H9 (cell line): ENCODE results near the gene RFFL. TPM values are rescaled to one million over a fixed set of nuclear protein-coding genes. Genes with fewer than 3 reads are reported as not detected.
"Not testable (repeated sequence)": the region's sequence is repeated elsewhere in the genome, so short reads cannot be mapped to it uniquely, and the experiment has no call there.

Experiments used
- DNase-seq: peaks from one replicate; pipeline ENCODE4 v3.0.0-alpha.2; 2017
- H2AFZ ChIP-seq: one replicate; pipeline ENCODE4 v1.6.1; 2013; ENCODE audit warnings: mild to moderate bottlenecking, low read length, control low read depth, moderate library complexity
- H2AK5ac ChIP-seq: 2 replicates; pipeline ENCODE4 v1.6.1; 2013; ENCODE audit warnings: low read length, control low read depth, mixed read lengths; ENCODE audit not compliant: insufficient read length
- H2BK120ac ChIP-seq: one replicate; pipeline ENCODE4 v1.6.1; 2013; ENCODE audit warnings: low read depth, mild to moderate bottlenecking, low read length, control low read depth, inconsistent platforms; ENCODE audit not compliant: poor library complexity, severe bottlenecking
- H2BK12ac ChIP-seq: 2 replicates; pipeline ENCODE4 v1.6.1; 2013; ENCODE audit warnings: low read length, control low read depth, mixed read lengths, low read depth; ENCODE audit not compliant: insufficient read length
- H2BK15ac ChIP-seq: 2 replicates; pipeline ENCODE4 v1.6.1; 2013; ENCODE audit warnings: low read depth, low read length, control low read depth
- H2BK20ac ChIP-seq: one replicate; pipeline ENCODE4 v1.6.1; 2013; ENCODE audit warnings: low read depth, mild to moderate bottlenecking, low read length, control low read depth, inconsistent platforms; ENCODE audit not compliant: poor library complexity, severe bottlenecking
- H2BK5ac ChIP-seq: 2 replicates; pipeline ENCODE4 v1.6.1; 2013; ENCODE audit warnings: low read length, control low read depth, mixed read lengths; ENCODE audit not compliant: insufficient read length
- H3K14ac ChIP-seq: 2 replicates; pipeline ENCODE4 v1.6.1; 2013; ENCODE audit warnings: low read length, control low read depth; ENCODE audit not compliant: insufficient read depth
- H3K18ac ChIP-seq: 2 replicates; pipeline ENCODE4 v1.6.1; 2013; ENCODE audit warnings: low read depth, mild to moderate bottlenecking, mixed read lengths, low read length, control low read depth; ENCODE audit not compliant: insufficient read length
- H3K23ac ChIP-seq: 2 replicates; pipeline ENCODE4 v1.6.1; 2013; ENCODE audit warnings: low read length, control low read depth, mixed read lengths, low read depth; ENCODE audit not compliant: insufficient read length
- H3K23me2 ChIP-seq: 2 replicates; pipeline ENCODE4 v1.6.1; 2013; ENCODE audit warnings: low read depth, mild to moderate bottlenecking, mixed read lengths, low read length, control low read depth; ENCODE audit not compliant: insufficient read length, poor library complexity, severe bottlenecking
- H3K27ac ChIP-seq: 2 replicates; pipeline ENCODE4 v1.5.1; 2013; ENCODE audit warnings: low read length, control low read depth, mixed read lengths, low read depth; ENCODE audit not compliant: insufficient read length
- H3K27me3 ChIP-seq: 2 replicates; pipeline ENCODE4 v1.6.1; 2013; ENCODE audit warnings: low read length, control low read depth, inconsistent platforms; ENCODE audit not compliant: insufficient read depth
- H3K4ac ChIP-seq: 2 replicates; pipeline ENCODE4 v1.6.1; 2013; ENCODE audit warnings: low read depth, mild to moderate bottlenecking, control low read depth, inconsistent platforms, low read length, moderate library complexity
- H3K4me1 ChIP-seq: 2 replicates; pipeline ENCODE4 v1.6.1; 2013; ENCODE audit warnings: low read length, control low read depth, inconsistent platforms; ENCODE audit not compliant: insufficient read depth
- H3K4me2 ChIP-seq: 2 replicates; pipeline ENCODE4 v1.6.1; 2013; ENCODE audit warnings: low read length, control low read depth, mixed read lengths; ENCODE audit not compliant: insufficient read length, insufficient read depth
- H3K56ac ChIP-seq: 2 replicates; pipeline ENCODE4 v1.6.1; 2013; ENCODE audit warnings: low read depth, mild to moderate bottlenecking, mixed read lengths, low read length, control low read depth; ENCODE audit not compliant: insufficient read length
- H3K79me1 ChIP-seq: 2 replicates; pipeline ENCODE4 v1.6.1; 2013; ENCODE audit warnings: low read depth, mild to moderate bottlenecking, moderate library complexity, low read length, control low read depth, inconsistent platforms; ENCODE audit not compliant: insufficient read depth, poor library complexity, severe bottlenecking
- H3K79me2 ChIP-seq: 2 replicates; pipeline ENCODE4 v1.6.1; 2013; ENCODE audit warnings: low read length, control low read depth, inconsistent platforms; ENCODE audit not compliant: insufficient read depth
- H3K9ac ChIP-seq: 2 replicates; pipeline ENCODE4 v1.6.1; 2013; ENCODE audit warnings: low read length, control low read depth, mixed read lengths; ENCODE audit not compliant: insufficient read length; ENCODE audit errors: extremely low read depth
- H3K9me3 ChIP-seq: one replicate; pipeline ENCODE4 v1.6.1; 2013; ENCODE audit warnings: low read depth, low read length, inconsistent platforms; ENCODE audit not compliant: control insufficient read depth
- H3T11ph ChIP-seq: one replicate; pipeline ENCODE4 v1.6.1; 2013; ENCODE audit warnings: mild to moderate bottlenecking, low read length, control low read depth, inconsistent platforms
- H4K20me1 ChIP-seq: one replicate; pipeline ENCODE4 v1.6.1; 2013; ENCODE audit not compliant: control insufficient read depth, insufficient read length, insufficient read depth
- H4K5ac ChIP-seq: 2 replicates; pipeline ENCODE4 v1.6.1; 2013; ENCODE audit warnings: low read depth, mild to moderate bottlenecking, mixed read lengths, low read length, control low read depth; ENCODE audit not compliant: insufficient read length
- H4K8ac ChIP-seq: replicated peaks from 2 replicates; pipeline ENCODE4 v1.6.1; 2013; ENCODE audit warnings: low read length, control low read depth, mixed read lengths, low read depth; ENCODE audit not compliant: insufficient read length
- H4K91ac ChIP-seq: 2 replicates; pipeline ENCODE4 v1.6.1; 2013; ENCODE audit warnings: low read depth, mild to moderate bottlenecking, moderate library complexity, mixed read lengths, low read length, control low read depth; ENCODE audit not compliant: insufficient read length
- H3K27ac Mint-ChIP-seq, 3 experiments: 2 replicates in 2 of 3; 3 replicates in 1 of 3; pipeline ENCODE4 v1.8.0; 2020 to 2021; ENCODE audit warnings: mixed read lengths in 3 of 3, mild to moderate bottlenecking in 1 of 3, moderate library complexity in 1 of 3
- H3K27me3 Mint-ChIP-seq: 2 replicates; pipeline ENCODE4 v1.8.0; 2021; ENCODE audit warnings: low read depth, mild to moderate bottlenecking, moderate library complexity, mixed read lengths
- H3K36me3 Mint-ChIP-seq, 3 experiments: 2 replicates in 2 of 3; 3 replicates in 1 of 3; pipeline ENCODE4 v1.8.0; 2020 to 2021; ENCODE audit warnings: low read depth in 3 of 3, mixed read lengths in 3 of 3; ENCODE audit not compliant: insufficient read depth in 1 of 3
- H3K4me1 Mint-ChIP-seq, 2 experiments: 2 replicates each; pipeline ENCODE4 v1.8.0; 2020; ENCODE audit warnings: mixed read lengths in 2 of 2
- H3K4me3 Mint-ChIP-seq, 2 experiments: 2 replicates in 1 of 2; 3 replicates in 1 of 2; pipeline ENCODE4 v1.8.0; 2020 to 2021; ENCODE audit warnings: mild to moderate bottlenecking in 2 of 2, mixed read lengths in 2 of 2, moderate library complexity in 1 of 2
- H3K9me3 Mint-ChIP-seq, 2 experiments: 2 replicates in 1 of 2; 3 replicates in 1 of 2; pipeline ENCODE4 v1.8.0; 2020; ENCODE audit warnings: mild to moderate bottlenecking in 2 of 2, mixed read lengths in 2 of 2, moderate library complexity in 1 of 2
- WGBS: extraction: QIAGEN DNeasy Blood & Tissue Kit; methylation state at CpG from one replicate; pipeline ENCODE4 v1.1.7; 2013; ENCODE audit warnings: missing lambda C conversion rate, low lambda C conversion rate, mixed read lengths; ENCODE audit not compliant: insufficient read length; ENCODE audit errors: extremely low coverage; 5-methylcytosine and 5-hydroxymethylcytosine counted together
- total RNA-seq: library from RNA; stranded (reverse); gene quantifications from 2 replicates; pipeline ENCODE4 v1.2.1, GENCODE V29; 2021
- TF ChIP-seq, protein P1 (sequence below): fragments of 200-600 bp; sonication (generic); conservative IDR thresholded peaks from 3 replicates; pipeline ENCODE4 v1.8.0; 2021; ENCODE audit warnings: antibody characterized with exemption, mild to moderate bottlenecking

Gene RFFL
- total RNA-seq, 1 experiment from 2014 or later: 21.1 TPM

DNA sequence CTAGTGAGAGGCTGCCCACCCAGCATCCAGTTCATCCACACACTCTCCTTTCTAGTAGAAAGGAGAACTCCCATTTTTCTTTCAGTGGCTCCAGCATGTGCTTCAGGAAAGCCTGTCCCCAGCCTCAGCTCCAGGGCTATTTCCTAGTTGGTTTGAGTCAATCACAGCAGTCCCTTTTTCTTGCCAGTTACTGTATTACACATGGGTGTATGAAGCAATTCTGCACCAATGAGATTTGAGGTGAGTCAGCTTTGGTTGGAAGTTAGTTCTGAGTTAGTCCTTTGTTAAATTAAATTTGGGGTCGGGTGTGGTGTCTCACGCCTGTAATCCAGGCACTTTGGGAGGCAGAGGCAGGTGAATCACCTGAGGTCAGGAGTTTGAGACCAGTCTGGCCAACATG, 31.4 kb upstream of the RFFL start:
- H3K9me3 Mint-ChIP-seq: no peaks in the 10 kb centered on the region
- TF ChIP-seq, protein P1, sequence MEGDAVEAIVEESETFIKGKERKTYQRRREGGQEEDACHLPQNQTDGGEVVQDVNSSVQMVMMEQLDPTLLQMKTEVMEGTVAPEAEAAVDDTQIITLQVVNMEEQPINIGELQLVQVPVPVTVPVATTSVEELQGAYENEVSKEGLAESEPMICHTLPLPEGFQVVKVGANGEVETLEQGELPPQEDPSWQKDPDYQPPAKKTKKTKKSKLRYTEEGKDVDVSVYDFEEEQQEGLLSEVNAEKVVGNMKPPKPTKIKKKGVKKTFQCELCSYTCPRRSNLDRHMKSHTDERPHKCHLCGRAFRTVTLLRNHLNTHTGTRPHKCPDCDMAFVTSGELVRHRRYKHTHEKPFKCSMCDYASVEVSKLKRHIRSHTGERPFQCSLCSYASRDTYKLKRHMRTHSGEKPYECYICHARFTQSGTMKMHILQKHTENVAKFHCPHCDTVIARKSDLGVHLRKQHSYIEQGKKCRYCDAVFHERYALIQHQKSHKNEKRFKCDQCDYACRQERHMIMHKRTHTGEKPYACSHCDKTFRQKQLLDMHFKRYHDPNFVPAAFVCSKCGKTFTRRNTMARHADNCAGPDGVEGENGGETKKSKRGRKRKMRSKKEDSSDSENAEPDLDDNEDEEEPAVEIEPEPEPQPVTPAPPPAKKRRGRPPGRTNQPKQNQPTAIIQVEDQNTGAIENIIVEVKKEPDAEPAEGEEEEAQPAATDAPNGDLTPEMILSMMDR: no peak
- Histone ChIP-seq H2BK12ac (no peak overlapping the region), H3T11ph (no peak overlapping the region), H3K4me1 (no peaks in the 10 kb centered on the region; the same call in 1 of the 2 replicates), H4K5ac (no peak overlapping the region), H3K23me2 (no peaks in the 10 kb centered on the region), H2BK20ac (no peak overlapping the region), H2AFZ (no peak overlapping the region), H4K8ac (no peak overlapping the region), H2BK15ac (no peak overlapping the region), H3K56ac (no peak overlapping the region), H4K20me1 (no peaks in the 10 kb centered on the region), H2BK120ac (no peak overlapping the region), H2AK5ac (no peak overlapping the region), H3K18ac (no peak overlapping the region), H3K14ac (no peak overlapping the region), H3K23ac (no peak overlapping the region), H3K27ac (no peak overlapping the region), H3K4me2 (no peak overlapping the region), H3K9me3 (no peaks in the 10 kb centered on the region), H3K4ac (no peak overlapping the region), H4K91ac (no peak overlapping the region), H3K27me3 (no peaks in the 10 kb centered on the region), H3K79me2 (no peaks in the 10 kb centered on the region), H3K9ac (no peak overlapping the region), H3K79me1 (no peaks in the 10 kb centered on the region), H2BK5ac (no peak overlapping the region)
- peaks cover under 1 to 3% of the 10 kb centered on the region in 2 experiments; a peak in 1 of 4 replicates for H3K4me1 Mint-ChIP-seq
- peaks cover 2 to 5% (median 4%) of the 10 kb centered on the region in 3 experiments; a peak in 2 of 7 replicates for H3K36me3 Mint-ChIP-seq
- no peak for DNase-seq
- no CpG with 5 or more reads among the region's 2 CpGs for WGBS
- no peak overlapping the region for H3K4me3 Mint-ChIP-seq
- no peaks in the 10 kb centered on the region for H3K27me3 Mint-ChIP-seq
- peak overlapping the region in 1 of 3 experiments; percentile 52; a peak in 2 of 7 replicates for H3K27ac Mint-ChIP-seq

DNA sequence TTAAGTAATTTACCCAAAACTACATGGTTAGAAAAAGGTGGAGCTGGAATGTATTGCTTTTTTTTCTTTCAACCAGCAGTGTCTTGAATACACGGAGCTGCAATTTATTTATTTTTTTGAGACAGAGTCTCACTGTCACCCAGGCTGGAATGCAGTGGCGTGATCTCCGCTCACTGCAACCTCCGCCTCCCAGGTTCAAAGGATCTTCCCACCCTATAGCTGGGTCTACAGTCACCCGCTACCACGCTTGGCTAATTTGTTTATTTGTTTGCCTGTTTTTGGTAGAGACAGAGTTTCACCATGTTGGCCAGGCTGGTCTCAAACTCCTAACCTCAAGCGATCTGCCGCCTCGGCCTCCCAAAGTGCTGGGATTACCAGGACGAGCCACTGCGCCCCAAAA, 27.2 kb upstream of the RFFL start:
- not testable (repeated sequence) for H4K91ac ChIP-seq, H3K79me1 ChIP-seq, H3K14ac ChIP-seq, H3K9me3 Mint-ChIP-seq, H3T11ph ChIP-seq, H3K27ac Mint-ChIP-seq, H3K4me1 ChIP-seq, H3K56ac ChIP-seq, H3K23ac ChIP-seq, H3K4ac ChIP-seq, H3K4me3 Mint-ChIP-seq, H4K20me1 ChIP-seq, H2BK12ac ChIP-seq, H2BK15ac ChIP-seq, H3K79me2 ChIP-seq, H3K27ac ChIP-seq, H2AFZ ChIP-seq, H3K4me2 ChIP-seq, DNase-seq, H2AK5ac ChIP-seq, H3K27me3 ChIP-seq, H3K9me3 ChIP-seq, H2BK20ac ChIP-seq, H4K5ac ChIP-seq, H2BK5ac ChIP-seq, H3K18ac ChIP-seq, H3K36me3 Mint-ChIP-seq, H2BK120ac ChIP-seq, H3K9ac ChIP-seq, H4K8ac ChIP-seq, H3K27me3 Mint-ChIP-seq
- peaks cover 15% of the 10 kb centered on the region for H3K23me2 ChIP-seq
- no CpG with 5 or more reads among the region's 11 CpGs for WGBS
- peaks cover 34% of the 10 kb centered on the region in 2 experiments for H3K4me1 Mint-ChIP-seq
